Measurements from ENCODE around the gene G3BP1.
"Not testable (repeated sequence)": the region's sequence is repeated elsewhere in the genome, so short reads cannot be mapped to it uniquely, and the experiment has no call there.

Gene G3BP1

DNA sequence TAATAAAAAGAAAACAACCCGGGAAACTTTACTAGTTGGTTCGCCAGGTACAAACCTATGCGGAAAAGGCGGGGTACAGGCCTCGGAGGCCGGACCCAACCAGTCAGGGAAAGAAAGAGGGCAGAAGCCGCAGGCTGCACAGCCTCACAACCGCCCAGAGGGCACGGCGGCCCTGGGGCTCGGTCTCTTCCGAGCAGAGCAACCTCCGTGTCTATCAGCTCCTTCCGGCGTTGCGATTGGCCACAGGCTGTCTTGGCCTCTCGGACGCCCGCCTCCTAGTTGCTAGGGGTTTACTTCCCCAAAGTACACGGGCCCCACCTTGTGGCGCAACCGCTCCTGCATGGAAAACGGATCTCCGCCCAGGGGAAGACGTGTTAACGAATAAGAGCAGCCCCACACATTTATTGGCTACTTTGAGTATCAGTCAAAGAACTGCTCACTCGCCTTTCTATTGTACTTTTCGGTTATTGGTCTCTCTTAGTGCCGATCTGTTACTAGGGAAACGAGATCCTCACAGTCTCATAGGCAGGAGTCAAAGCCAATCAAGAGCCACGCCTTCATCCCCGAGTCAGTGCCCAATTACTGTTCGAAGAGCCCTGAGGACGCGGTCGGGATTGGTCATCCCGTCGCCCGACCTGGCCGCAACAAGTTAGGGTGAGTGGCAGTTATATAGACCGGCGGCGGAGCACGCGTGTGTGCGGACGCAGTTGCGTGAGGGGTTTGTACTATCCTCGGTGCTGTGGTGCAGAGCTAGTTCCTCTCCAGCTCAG, at the start of gene G3BP1:
Gene G3BP1 (plus strand): TSS at position 696 of the 770 bp plus-strand sequence. CDS start 14,667 bp downstream, outside the sequence.
- DNase-seq, result peak; percentile 100

DNA sequence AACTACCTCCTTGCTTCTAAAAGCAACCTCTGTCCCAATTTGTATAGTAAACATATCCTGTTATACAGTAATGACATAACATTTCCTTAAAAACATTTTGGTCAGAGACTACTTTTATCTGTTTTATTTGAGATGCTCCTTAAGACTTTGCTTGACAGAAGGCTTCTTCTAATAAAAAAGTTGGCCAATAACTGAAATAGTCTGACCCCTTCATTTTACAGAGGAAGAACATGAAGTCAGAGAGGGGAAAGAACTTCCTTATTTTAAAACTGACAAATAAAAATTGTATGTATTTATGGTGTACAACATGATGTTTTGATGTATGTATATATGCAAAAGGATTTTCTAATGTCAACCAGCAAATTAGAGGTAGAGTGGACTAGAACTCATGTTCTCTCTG, 49.2 kb upstream of the G3BP1 start:
- no peak for DNase-seq

DNA sequence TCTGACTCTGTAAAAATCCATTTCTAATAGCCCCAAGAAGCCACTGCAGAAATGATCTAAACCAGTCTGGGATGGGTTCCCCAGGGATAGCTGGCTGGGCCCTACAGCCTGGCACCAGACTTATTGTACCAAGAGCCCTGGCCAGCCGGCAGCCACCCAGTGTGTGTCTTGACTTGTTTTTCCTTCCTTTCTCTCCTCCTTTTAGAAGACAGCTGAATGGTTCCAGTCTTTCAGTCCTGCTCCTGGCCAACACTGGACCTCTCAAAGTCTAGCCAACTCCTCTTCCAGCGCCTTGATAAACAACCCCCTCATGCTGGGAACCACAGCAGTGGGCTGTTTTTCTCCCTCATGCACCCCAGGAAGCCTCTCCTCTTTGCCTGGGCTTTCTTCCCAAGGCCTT, 47.4 kb upstream of the G3BP1 start:
- no peak for DNase-seq

DNA sequence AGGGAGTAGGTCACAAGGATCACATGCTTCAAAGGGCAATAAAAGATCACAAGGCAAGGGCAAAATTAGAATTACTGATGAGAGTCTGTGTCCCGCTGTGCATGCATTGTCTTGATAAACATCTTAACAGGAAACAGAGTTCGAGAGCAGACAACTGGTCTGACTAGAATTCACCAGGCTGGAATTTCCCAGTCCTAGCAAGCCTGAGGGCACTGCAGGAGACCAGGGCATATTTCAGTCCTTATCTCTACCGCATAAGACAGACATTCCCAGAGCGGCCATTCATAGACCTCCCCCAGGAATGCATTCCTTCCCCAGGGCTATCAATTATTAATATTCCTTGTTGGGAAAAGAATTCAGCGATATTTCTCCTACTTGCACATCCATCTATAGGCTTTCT, 42.2 kb upstream of the G3BP1 start:
- DNase-seq, result not testable (repeated sequence)

DNA sequence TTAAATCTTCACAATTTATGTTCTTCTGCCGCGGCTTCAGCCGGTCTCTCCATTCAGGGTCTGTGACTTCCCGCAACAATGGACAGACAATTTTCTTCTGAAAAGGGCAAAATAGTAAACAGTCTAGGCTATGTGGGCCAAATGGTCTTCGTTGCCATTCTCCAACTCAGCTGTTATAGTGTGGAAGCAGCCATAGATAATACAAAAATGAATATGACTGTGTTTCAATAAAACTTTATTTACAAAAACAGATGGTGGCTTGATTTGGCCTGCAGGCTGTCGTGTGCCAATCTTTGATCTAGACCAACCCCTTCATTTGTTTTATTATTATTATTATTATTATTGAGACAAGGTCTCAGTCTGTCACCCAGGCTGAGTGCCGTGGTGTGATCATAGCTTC, 41.4 kb upstream of the G3BP1 start:
- DNase-seq, result no peak

DNA sequence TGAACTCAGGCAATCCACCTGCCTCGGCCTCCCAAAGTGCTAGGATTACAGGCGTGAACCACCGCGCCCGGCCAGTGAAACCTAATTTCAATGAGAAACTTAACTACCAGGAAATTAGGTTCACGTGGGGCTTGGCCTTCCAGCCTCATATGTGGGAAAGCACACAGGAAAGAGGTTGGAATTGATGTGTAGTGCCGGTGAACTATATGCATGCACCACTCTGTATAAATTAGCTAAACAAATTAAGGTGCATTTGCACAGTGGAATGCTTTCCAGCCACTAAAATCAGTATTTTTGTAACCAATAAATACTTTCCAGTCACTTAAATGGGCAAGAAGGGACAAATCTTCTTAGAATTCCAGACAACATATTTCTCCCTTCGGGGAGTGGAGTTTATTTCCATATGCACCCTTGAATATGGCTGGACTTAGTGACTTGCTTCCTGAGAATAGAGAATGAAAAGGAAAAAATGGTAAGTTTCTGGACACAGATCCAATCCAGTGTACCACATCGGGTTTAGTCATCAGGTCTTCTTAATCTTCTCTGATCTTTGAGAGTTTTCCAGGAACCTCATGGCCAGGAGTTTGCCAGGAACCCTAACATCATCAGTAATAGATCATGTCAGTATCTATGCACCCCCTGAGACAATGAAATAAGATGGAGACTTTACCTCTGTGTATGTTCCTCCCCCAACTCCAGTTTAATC, 38.2 kb upstream of the G3BP1 start:
- no peak for DNase-seq

DNA sequence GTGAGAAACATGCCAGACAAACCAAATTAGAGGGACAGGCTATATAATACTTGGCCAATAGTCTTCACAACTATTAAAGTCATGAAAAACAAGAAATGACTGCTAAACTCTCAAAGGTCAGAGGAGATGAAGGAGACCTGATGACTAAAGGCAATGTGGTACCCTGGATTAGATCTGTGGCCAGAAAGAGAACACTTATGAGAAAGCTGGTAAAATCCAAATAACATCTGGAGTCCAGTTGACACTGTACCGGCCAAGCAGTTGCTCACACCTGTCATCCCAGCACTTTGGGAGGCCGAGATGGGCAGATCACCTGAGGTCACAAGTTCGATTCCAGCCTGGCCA, 37.7 kb upstream of the G3BP1 start:
- no peak for DNase-seq

DNA sequence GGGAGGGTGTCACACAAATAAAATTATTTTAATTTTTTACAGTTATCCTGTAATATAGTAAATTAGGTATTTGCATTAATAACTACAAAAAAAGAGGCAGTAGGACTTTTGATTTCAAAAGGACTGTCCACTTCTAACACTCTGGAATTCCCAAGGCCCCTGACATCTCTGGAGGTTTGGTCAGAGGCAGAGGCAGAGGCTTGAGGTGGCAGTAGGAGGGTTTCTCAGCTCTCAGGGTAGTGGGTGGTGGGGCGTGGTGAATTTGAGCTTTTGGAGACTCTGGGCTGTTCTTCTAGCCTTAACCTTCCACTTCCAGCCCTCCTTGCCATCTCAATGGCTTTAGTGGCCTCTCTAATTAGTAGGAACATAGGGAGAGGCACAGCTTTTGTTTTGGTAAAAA, 36.1 kb upstream of the G3BP1 start:
- no peak for DNase-seq

DNA sequence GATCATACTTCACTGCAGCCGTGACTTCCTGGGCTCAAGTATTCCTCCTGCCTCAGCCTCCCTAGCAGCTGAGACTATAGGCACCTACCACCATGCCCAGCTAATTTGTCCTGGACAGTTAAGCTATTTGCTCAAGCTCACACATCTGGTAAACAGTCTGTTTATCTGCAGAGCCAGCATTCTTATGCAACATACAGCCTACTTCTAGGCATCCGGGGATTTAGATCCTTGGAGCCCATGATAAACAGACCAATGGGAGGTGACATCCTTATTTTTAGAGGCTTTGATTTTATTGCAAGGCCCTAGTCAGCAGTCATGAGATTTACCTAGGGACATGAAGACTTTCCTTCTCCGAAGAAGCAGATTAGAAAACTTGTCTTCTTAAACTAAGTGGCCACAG, 34.3 kb upstream of the G3BP1 start:
- no peak for DNase-seq

DNA sequence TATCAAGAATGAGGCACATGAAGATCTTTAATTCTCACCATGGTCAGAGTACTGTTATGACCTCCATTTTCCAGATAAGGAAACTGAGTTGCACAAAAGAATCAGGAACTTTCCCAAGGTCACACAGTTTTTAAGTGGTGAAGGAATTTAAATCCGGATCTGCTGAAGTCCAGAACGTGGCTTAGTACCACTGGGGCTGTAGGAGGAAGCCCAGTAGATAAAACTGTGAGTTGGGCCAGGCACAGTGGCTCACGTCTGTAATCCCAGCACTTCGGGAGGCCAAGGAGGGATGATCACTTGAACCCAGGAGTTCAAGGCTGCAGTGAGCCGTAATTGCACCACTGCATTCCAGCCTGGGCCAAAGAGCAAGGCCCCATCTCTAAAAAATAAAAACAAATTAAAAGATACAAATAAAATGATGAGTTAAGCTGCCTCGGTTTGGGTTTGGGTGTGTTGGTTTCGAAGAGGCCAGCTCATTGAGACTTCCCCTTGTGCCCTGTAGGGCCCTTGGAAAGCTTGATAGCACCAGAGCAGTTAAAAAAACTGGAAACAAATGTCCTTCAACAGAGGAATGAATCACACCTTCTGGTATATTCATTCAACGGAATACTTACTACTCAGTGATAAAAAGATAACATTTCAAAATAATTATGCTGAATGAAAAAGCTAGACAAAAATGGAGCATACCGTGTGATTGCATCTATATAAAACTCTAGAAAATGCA, 33.5 kb upstream of the G3BP1 start:
- no peak for DNase-seq

DNA sequence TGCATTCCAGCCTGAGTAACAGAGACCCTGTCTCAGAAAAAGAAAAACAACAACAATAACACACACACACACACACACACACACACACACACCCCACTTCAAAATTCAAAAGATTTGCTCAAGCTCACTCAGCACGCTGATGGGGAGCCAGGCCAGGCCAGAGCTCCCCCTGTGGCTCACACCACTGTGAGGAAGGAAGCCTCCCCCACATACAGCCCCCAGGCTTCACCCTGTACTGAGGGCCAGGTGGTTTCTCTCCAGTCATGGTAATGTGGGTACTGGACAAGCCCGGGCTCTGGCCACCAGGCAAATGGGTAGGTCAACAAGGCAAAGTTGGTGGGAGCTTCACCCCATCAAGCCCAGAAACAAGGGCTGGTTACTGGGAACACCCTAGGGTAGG, 32.4 kb upstream of the G3BP1 start:
- no peak for DNase-seq

DNA sequence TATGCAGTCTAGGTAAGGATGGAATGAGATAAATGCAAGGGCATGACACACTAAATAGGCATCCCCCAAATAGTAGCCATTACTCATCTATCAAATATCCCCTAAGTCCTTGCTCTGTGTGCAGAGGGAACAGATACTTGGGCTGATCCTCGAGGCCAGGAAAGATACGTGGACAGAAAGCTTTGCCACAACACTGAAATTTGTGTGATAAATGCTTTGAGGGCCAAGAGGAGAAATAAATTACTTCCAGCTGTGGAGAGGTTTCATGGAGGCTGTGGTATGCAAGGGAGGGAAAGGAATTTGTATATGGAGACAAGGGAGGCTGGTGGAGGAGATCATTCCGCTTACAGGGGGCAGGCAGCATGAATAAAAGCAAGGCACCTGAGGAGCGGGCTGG, 31.8 kb upstream of the G3BP1 start:
- DNase-seq, result no peak

DNA sequence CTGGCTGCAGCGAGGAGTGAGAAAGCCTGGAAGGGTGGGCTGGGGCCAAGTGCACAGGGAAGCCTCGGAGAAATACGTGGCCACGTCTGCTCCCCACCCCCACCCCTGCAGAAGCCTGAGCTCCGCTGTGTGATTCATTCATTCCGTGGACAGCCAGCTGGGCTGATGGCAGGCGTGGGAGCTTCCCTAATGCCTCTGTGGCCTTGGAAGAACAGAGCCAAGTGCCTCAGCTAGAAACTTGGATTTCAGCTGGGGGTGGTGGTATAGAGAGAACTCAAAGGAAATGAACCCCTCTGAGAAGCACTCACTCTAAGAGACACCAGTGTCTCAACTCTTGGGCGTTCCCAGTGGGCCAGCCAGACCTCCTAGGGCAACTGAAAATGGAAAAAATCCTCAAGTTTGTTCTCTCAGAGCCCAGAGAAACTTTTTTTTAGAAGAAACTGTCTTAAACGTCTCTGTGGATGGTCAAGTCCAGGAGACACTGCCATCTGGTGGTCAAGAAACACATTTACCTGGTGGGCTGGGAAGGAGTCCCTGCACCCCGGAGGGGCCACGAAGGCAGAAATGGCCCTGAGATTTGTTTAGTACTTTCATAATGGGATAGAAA, 31.3 kb upstream of the G3BP1 start:
- peak; percentile 92 for DNase-seq

DNA sequence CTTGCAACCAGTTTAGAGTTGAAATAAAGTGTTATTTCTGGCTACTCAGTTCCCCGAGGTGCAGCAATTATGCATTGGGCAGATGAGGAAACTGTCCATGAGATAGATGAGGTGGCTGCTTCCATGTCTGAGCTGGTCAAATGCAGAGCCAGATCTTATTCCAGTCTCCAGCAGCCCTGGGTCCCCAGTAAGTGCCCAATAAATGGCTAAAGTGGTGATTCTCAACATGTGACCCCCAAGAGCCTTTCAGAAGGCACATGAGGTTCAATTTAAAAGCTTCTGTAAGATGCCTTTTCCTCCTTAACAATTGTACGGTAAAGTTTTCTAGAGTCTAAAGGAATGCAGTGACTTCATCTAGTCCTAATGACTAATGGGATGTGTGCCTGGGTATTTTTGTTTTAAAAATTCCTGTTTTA, 30.8 kb upstream of the G3BP1 start:
- DNase-seq, result no peak

DNA sequence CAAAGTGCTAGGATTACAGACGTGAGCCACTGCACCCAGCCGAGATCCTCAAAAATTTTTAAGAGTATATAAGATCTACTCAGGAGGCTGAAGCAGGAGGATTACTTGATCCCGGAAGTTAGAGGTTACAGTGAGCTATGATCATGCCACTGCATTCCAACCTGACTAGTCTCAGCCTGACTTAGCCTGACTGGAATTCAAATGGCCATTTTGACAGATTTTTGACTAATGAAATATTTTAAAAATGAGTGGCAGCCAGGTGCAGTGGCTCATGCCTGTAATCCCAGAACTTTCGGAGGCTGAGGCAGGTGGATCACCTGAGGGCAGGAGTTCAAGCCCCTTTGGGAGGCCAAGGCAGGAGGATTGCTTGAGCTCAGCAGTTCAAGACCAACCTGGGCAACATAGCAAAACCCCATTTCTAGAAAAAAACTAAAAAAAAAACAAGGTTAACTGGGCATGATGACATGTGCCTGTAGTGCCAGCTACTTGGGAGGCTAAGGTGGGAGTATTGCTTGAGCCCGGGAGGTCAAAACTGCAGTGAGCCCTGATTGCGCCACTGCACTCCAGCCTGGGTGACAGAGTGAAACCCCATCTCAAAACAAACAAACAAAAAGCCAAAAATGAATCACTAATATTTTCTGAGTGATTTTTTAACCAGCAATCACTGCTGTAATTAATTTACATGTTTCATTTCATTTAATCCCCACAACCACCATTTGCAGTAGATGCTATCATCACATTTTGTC, 29.9 kb upstream of the G3BP1 start:
- no peak for DNase-seq

DNA sequence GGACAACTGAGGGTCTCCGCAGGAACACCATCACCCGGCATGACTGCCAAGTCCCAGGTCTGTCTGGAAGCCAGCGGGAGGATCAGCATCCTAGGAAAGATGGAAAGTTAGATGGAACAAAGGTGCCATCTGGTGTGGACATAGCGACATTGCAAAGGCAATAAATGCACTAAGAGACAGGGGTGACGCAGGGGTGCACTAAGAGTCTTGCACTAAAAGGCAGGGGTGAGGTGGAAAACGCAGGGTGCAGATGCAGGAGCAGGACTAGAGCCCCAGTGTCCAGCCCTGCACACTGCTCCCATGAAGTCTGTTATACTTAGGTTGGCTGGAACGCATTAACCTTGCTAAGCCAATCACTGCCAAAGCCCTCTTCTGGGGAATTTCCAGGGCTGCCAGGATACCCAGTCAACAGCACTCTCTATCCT, 28.9 kb upstream of the G3BP1 start:
- DNase-seq, result peak; percentile 78

DNA sequence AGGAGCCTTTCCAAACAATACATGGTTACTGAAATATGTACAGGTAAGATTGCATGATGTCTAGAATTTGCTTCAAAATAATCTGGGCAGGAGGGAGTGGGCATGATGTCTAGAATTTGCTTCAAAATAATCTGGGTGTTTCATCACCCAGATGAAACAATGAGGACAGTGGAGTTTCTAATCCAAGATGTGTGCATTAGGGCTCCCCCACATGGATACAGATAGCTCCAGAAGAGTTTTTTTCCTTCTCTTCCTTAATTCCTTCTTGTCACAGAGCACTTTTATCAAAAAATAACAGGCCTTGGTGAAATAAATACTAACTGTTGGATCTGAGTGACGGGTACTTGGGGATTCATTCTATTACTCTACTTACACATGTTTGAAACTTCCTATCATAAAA, 28.2 kb upstream of the G3BP1 start:
- no peak for DNase-seq

DNA sequence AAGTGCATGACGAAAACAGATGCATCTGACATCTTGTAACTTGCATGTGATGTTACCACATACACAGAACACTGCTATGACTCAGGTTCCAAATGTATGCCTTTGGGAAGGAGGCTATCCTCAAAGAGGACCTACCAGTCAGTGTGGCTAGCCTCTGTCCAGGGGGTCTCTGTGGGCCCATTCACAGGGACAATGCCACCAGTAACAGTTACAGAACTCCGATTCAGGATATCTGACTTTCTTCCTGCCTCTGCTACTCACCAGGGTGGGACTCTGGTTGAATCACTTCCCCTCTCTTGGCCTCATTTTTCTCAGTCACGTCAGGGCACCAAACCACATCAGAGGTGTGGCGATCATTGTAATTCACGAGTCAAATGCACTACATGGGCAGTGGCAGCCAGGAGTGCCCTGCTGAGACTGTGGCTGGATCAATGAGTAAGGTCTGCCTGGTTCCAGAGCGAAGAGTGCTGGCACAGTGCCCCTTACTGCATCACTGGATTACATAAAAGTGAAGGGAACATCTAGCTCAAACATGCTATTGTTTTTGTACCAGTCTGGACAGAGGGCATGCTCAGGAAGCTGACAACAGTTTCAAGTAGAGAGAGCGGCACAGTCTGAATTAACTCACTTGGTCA, 26.6 kb upstream of the G3BP1 start:
- DNase-seq, result no peak

DNA sequence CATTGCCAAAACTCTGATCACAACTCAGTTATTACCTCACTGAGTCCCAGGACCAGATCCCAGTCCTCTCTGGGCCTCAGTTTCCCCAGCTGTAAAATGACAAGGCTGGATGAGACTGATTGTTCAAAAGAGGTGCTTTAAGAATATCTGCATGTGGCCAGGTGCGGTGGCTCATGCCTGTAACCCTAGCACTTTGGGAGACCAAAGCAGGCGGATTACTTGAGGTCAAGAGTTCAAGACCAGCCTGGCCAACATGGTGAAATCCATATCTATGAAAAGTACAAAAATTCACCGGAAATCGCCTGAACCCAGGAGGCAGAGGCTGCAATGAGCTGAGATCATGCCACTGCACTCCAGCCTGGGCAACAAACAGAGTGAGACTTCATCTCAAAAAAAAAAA, 21.6 kb upstream of the G3BP1 start:
- DNase-seq, result no peak

DNA sequence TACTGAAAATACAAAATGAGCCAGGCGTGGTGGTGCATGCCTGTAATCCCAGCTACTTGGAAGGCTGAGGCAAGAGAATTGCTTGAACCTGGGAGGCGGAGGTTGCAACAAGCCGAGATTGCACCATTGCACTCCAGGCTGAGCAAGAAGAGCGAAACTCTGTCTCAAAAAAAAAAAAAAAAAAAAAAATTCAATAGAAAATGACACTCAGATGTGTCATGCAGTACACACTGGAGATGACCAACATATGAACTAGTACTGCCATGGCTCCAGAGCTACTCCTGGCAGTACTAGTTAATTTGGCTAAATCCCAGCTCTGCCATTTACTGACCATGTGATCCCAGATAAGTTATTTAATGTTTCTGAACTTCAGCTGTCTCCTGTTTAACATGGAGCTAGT, 20.7 kb upstream of the G3BP1 start:
- DNase-seq, result no peak

DNA sequence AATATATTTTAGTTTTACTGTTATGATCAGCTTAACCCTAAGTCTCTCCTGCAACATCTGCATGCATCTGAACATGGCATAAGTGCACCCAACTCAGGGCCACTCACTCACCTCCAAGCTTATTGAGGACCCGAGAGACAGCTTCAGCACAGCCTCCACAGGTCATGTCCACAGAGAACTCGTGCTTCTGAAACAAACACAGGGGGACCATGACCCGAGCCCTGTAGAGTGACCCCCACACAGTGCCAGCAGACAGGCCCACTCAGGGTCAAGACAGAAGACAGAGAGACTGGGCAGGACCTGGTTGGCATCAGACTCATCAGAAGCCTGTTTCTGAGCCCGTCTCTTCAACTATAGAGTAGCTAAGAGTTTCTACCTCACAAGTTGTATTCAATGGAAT, 20.2 kb upstream of the G3BP1 start:
- no peak for DNase-seq

DNA sequence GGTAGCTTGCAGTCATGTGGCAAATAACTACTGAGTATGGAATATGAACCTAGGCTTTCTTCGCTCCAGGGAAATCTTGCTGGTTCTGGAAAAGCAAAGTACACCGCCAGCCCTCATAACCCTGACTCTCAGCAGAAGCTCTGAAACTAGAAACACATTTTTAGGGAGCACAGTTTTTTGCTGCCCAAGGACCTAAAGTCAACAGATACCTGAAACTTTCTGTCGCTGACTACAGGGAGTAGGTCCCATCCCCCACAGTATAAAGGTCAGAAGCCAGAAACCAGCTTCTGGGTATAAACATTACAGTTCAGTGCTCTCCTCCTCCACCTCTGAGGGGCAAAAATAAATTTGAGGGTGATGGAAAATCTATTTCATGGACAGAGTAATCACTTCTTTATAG, 16.4 kb upstream of the G3BP1 start:
- no peak for DNase-seq

Data from right hindlimb (tissue), 1 donor.